NB4 (cell line): ENCODE results near the gene KLF8.

Source experiments
- DNase-seq: peaks from one replicate; pipeline ENCODE4 v3.0.0; 2010; ENCODE audit warnings: low read depth
- H3K4me3 ChIP-seq: one replicate; pipeline ENCODE4 v1.5.1; 2011; ENCODE audit warnings: mild to moderate bottlenecking, low read depth, low read length, moderate library complexity
- MYC ChIP-seq: IDR thresholded peaks from 2 replicates; pipeline ENCODE4 v1.6.1; 2011; ENCODE audit warnings: low read depth, low read length
- POLR2A ChIP-seq: IDR thresholded peaks from 2 replicates; pipeline ENCODE4 v1.6.1; 2011; ENCODE audit warnings: mild to moderate bottlenecking; ENCODE audit not compliant: insufficient read length; ENCODE audit errors: extremely low read depth
- TF ChIP-seq, protein P1 (sequence below): IDR thresholded peaks from 2 replicates; pipeline ENCODE4 v1.6.1; 2011; ENCODE audit warnings: low read depth, low read length
- TF ChIP-seq, protein P2 (sequence below): IDR thresholded peaks from one replicate; pipeline ENCODE4 v1.5.1; 2012; ENCODE audit warnings: low read depth, low read length

KLF8 gene

DNA sequence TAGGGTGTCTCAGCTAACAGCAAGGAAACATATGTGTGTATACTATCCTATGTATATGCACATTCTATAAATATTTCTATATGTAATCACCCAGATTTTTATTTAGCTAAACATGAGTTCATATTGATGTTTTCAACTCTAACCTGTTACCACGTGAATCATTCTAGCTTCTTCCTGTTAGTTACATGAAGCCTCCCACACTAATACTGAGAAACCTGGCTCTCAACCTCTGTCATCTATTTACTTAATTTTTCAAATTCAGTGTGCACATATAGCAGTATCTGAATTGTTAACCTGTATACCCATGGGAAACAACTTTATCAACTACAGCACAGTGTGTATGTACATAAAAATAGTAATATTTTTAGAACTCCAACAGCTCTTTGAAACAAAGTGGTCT is 57.3 kb downstream of the KLF8 start:
- TF ChIP-seq, protein P1, sequence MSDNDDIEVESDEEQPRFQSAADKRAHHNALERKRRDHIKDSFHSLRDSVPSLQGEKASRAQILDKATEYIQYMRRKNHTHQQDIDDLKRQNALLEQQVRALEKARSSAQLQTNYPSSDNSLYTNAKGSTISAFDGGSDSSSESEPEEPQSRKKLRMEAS = no peak
- TF ChIP-seq POLR2A (no peak), MYC (no peak)
- TF ChIP-seq, protein P2, sequence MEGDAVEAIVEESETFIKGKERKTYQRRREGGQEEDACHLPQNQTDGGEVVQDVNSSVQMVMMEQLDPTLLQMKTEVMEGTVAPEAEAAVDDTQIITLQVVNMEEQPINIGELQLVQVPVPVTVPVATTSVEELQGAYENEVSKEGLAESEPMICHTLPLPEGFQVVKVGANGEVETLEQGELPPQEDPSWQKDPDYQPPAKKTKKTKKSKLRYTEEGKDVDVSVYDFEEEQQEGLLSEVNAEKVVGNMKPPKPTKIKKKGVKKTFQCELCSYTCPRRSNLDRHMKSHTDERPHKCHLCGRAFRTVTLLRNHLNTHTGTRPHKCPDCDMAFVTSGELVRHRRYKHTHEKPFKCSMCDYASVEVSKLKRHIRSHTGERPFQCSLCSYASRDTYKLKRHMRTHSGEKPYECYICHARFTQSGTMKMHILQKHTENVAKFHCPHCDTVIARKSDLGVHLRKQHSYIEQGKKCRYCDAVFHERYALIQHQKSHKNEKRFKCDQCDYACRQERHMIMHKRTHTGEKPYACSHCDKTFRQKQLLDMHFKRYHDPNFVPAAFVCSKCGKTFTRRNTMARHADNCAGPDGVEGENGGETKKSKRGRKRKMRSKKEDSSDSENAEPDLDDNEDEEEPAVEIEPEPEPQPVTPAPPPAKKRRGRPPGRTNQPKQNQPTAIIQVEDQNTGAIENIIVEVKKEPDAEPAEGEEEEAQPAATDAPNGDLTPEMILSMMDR = no peak
- no peak for DNase-seq
- H3K4me3 ChIP-seq = no peak overlapping the region

DNA sequence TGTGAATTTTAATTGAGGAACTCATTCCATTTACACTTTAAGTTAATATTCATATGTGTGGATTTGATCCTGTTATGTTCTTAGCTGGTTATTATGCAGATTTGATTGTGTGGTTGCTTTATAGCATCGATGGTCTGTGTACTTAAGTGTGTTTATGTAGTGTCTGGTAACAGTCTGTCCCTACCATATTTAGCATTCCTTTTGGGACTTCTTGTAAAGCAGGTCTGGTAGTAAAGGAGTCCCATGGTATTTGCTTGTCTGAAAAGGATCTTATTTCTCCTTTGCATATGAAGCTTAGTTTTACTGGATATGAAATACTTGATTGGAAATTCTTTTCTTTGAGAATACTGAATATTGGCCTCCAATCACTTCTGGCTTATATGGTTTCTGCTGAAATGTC is 76.6 kb downstream of the KLF8 start:
- H3K4me3 ChIP-seq = no peak overlapping the region
- no peak for TF ChIP-seq MYC
- TF ChIP-seq, protein P2 = no peak
- no peak for TF ChIP-seq POLR2A
- no peak for DNase-seq

DNA sequence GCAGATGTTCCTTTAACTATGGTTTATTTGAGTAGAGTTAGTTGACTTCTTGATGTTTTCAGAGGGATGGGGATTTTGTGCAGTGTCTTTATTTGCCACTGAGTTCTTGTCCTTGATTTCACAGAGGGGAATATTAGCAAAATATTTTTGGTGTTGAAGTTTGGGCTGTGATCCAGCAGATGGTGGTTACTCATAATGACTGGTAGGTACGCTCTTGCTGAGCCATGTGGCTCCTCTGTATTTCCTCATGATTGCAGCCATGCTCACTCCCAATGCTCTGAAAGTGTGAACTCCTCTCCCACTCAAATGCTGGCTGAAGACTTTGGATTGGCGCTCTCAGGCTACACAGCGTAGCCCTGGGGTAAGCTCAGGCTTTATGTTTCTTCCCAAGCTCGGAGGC is 77.7 kb downstream of the KLF8 start:
- DNase-seq = no peak
- no peak overlapping the region for H3K4me3 ChIP-seq
- no peak for TF ChIP-seq POLR2A
- TF ChIP-seq, protein P1 = no peak
- TF ChIP-seq, protein P2 = no peak
- no peak for TF ChIP-seq MYC

DNA sequence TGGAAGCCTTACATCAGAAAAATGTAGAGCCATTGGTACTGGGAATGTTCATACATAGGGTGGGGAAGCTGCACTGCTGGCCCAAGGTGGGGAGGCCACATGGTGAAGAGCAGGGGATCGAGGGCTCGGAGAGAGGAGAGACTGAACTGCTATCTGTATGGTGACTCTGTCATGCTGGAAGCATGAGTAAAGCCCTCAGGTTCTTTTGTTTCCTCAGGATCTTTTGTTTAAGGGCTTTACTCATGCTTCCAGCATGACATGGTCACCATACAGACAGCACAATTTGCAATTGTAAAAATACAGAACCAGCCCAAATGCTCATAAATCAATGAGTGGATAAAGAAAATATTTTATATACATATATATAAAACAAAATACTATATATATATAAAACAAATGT is 78.4 kb downstream of the KLF8 start:
- DNase-seq = no peak
- no peak overlapping the region for H3K4me3 ChIP-seq
- TF ChIP-seq POLR2A (no peak), MYC (no peak)
- TF ChIP-seq, protein P2 = no peak
- TF ChIP-seq, protein P1 = no peak

DNA sequence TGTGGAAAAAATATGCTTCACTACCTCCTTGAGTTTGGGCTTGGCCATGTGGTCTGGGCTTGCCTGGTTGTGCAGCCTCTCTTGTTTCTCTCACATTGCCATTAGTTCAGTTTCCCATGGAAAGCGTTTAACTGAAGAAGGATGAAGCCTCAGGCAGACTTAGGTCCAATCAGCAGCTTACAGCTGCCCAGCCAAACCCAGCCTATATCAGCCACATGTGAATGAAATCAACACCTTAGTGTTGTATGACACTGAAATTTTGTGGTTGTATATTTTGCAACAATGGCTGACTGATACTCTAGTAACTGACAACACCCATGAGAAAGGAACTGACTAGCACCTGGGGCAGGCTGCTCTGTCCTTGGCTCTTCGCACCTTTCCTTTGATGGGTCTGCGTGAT is 81.2 kb downstream of the KLF8 start:
- DNase-seq = no peak
- H3K4me3 ChIP-seq = no peak overlapping the region
- no peak for TF ChIP-seq POLR2A
- TF ChIP-seq, protein P1 = no peak
- TF ChIP-seq, protein P2 = no peak
- no peak for TF ChIP-seq MYC

DNA sequence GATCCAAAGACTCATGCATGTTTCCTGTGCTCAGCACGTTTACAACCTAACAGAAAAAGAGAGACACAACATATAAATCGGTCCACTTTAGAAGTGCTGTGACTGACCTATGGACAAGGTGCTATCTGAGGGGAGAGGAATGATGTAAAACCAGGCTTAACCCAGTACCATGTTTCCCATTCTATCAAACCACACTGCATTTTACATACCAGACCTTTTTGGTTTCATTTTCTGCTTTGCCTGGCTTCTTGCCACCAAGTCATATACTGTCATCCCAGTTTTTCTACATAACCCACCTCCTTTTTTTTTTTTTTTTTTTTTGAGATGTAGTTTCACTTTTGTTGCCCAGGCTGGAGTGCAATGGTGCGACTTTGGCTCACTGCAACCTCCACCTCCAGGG is 82.2 kb downstream of the KLF8 start:
- TF ChIP-seq, protein P1 = no peak
- TF ChIP-seq MYC (no peak), POLR2A (no peak)
- TF ChIP-seq, protein P2 = no peak
- DNase-seq = no peak
- no peak overlapping the region for H3K4me3 ChIP-seq
